NCI-H1092 treated with DMSO at 0.1 percent for 48 hours (cell line): ENCODE measurements around the gene RAB36.

ENCODE experiments used
- DNase-seq: peaks from one replicate; lab custom pipeline; 2025; lab: John Stamatoyannopoulos, UW

RAB36 gene

DNA sequence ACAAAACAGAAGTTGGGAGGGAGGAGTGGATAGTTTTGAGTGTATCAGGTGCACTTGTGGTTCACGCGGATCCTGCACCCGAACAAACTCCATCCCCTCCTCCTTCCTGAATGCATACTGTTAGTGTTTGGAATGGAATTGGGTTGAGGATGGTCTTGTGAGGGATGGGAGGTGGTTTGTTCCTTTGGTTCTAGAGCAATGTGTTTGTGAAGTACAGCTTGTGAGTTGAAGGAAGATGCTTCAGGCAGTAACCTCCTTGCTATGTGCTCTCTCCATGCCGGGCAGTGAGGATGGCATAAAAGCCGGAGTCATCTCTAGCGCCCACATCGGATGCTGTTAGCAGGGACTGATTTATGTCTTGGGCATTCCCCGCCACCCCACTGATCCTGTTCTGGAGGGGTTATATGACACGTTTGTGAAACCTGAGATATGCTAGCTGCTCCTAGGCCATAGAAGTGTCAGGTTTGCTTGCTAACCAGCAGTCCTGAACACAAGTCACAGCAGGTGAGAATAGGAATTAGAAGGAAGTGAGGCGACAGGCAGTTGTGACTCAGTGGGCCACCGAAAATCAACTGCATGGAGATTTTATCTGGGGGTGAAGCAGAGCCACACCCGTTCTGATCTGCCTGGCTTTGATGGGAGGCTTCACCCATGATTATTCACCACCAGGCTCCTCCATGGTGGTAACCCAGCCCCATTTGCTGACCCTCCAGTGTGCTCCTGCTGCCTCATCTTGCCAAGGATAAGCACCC lies 37.2 kb downstream of the RAB36 start:
- peak; percentile 30 for DNase-seq

DNA sequence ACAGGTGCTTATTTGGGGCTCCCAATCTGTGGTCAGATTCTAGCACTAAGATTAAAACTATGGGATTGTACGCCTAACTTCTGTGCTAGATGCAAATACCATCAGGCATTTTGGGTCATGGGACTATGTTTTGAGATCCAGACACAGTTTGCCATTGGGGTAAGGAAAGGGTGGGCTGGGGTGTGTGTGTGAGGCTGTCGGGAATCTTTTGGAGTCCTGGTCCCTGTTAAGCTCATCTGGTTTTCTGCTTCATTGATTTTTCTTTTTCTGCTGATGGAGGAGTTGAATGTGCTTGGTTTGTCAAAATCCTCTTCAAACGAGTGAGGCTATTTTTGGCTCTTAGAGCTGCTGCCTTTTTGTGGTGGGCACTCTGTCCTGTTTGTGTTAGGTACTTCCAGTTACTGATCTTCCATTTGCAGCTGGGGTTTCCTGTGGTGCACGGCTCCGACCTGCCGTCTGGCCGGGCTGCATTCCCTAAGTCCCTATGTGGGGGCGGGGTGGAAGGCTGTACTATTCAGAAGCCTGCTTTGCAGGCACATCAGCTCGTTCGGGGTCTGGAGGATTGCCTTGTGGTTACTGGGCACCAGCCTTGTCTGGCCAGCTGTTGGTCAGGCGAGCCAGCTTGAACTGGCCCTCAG lies 37.9 kb downstream of the RAB36 start:
- peak; percentile 62 for DNase-seq

DNA sequence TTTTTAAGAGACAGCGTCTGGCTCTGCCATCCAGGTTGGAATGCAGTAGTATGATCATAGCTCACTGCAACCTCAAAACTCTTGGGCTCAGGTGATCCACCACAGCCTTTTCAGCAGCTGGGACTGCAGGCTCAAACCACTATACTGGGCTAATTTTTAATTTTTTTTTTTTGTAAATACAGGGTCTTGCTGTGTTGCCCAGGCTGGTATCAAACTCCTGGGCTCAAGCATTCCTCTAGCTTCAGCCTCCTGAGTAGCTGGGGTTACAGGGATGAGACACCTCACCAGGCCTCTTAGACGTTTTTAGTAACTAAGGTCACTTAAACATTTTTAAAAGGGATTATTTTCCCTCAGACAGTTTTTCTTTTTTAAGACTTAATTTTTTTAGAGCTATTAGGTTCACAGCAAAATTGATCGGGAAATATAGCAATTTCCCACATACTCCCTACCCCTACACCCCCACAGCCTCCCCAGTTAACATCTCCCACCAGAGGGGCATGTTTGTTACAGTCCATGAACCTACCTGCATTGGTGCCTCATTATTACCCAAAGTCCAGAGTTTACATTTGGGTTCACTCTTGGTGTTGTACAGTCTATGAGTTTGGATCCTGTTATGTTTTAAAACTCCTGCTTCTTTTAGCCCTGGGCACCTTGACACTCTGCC lies 39.0 kb downstream of the RAB36 start:
- DNase-seq, result no peak

DNA sequence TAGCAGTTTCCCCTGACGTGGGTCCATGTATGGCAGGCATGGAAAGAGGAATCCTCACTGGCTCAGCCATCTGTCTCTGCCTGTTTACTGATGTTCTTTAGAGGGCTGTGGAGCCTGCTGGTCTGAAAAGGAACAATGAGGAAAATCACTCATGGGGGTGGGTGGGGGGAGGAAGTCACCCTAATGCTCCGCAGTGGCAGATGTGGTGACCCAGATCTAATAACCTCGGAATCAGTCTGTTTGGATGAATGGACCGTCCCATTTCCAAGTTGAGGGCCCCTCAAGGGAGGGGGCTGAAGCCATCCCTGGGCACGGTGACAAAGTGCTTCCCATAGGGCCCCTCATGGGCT lies 39.5 kb downstream of the RAB36 start:
- peak; percentile 36 for DNase-seq

GRCh38 chr22:23187211-23187610 lies 41.9 kb downstream of the RAB36 start:
- DNase-seq, result no peak

DNA sequence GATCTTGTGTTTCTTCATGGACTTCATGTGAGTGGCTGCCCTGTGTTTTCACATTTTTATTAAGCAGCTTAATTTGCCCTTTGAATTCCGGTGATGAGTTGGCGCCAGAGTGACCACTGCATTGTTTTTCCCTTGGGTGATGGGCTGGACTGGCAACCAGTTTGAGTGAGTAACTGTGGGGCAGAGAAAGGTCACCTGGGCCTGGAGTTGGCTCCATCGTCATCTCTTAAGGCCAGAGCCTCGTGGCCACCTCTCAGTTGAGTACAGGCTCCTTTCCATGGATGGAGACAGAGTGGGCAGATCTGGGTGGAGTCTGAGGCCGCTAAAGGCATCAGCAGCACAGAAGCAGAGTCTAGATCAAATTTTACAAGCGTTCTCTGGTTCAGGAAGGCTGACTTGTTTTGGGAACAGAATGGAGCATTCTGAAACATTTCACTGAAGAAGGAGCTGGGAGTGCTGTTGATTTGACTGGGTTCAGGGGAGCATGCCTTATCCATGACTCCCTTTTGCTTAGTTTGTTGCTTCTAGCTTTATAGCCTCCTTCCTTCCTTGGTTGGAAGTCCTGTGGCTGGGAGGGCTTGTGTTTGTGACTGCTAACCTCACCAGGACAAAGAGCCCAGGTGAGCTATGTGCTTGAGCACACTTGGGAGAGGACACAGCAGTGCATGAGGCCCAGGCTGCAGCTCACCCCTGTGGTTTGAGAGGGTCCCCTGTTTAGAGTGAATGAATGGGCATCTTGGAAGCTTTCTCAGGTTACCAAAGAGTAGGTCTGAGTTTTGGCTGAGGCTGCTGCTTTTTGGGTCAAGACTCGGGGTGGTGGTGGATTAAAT lies 42.8 kb downstream of the RAB36 start:
- DNase-seq, result no peak

GRCh38 chr22:23190526-23190925 lies 45.2 kb downstream of the RAB36 start:
- no peak for DNase-seq

- peak; percentile 49 for DNase-seq
These were observed 46.9 kb downstream of the RAB36 start for GRCh38 chr22:23192133-23192532.

GRCh38 chr22:23192558-23192957 lies 47.3 kb downstream of the RAB36 start:
- DNase-seq, result no peak

DNA sequence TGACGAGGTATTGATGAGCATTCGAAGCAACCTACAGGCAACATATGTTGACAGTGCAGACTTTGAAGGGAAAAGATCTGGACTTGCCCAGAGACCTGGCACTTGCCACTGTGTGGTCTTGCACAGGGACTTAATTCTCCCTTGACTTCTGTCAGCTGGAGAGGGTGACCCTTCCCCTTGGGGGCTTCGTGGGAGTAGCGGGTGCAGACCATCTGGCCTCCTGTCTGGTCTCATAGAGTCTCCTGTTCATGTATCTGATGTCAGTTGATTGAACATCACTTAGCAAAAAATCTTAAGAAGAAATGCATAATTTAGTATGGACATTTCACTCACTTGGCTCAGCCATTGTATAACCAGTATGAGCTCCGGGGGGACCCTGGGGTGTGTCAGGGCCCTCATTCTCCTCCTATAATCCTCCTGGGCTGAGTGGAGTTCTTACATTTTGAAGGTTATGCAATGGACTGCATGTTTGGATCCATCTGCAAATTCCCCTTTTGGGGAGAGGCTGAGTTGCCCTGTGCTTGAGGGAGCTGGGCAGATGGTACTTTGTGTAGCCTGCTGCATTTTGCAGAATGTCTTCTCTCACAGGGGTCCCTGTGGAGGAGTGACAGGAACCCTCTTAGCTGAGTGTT lies 48.0 kb downstream of the RAB36 start:
- no peak for DNase-seq

DNA sequence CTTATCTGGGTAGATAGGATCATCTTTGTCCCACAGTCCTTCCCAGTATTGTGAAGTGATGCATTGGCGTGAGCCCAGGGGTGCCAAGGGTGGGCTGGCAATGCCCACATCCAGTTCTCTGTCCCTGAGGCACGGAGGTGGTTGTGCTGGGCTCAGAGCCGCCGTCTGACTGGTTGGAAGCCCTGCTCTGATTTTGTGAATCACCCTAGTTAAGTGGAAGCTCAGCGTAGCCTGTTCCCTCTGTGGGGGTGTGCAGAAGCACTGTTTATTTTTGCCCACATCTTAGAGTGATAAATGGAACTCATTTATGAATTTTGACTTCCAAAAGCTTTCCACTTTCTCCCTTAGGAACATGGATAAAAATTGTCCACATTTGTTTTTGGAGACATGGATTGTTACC lies 48.6 kb downstream of the RAB36 start:
- DNase-seq, result no peak

GRCh38 chr22:23196165-23196564 lies 50.9 kb downstream of the RAB36 start:
- no peak for DNase-seq

DNA sequence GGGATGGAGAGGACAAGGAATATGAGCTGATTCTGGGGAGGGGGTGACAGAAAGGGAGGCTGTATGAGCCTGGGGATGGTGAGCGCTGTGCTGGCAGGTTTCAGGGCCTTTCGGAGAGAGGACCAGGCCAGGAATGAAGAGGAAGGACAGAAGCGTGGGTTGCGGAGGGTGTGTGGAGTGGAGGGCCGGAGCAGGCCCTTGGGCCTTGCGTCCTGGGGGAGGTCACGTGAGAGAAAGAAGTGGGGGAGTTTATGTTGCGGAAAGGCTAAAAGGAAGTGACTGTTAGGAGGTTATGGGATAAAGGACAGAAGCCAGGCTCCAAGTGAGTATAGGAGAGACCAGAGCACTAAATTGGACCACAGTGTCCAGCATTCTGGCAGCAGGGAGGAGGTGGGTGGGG lies 52.6 kb downstream of the RAB36 start:
- no peak for DNase-seq

GRCh38 chr22:23199159-23199558 lies 53.9 kb downstream of the RAB36 start:
- DNase-seq, result no peak

- DNase-seq, result no peak
These were observed 55.6 kb downstream of the RAB36 start for GRCh38 chr22:23200898-23201297.

- no peak for DNase-seq
These were observed 57.7 kb downstream of the RAB36 start for GRCh38 chr22:23202812-23203451.

GRCh38 chr22:23203452-23204124 lies 58.3 kb downstream of the RAB36 start:
- DNase-seq, result no peak

DNA sequence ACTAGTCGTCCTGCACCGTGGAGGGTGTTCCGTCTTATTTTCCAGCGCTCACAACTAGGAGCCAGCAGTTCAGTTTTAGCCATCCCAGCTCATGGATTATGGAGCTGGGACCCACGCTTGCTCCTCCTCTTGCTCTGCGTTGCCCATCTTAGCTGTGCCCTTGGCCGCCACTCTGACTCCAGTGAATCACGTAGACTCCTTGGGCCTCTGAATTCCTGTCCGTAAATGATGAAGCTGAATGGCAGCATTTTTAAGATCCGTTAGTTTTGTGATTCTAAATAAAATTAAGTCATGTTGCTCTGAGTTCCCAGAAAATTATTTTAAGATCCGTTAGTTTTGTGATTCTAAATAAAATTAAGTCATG lies 58.8 kb downstream of the RAB36 start:
- DNase-seq, result no peak

DNA sequence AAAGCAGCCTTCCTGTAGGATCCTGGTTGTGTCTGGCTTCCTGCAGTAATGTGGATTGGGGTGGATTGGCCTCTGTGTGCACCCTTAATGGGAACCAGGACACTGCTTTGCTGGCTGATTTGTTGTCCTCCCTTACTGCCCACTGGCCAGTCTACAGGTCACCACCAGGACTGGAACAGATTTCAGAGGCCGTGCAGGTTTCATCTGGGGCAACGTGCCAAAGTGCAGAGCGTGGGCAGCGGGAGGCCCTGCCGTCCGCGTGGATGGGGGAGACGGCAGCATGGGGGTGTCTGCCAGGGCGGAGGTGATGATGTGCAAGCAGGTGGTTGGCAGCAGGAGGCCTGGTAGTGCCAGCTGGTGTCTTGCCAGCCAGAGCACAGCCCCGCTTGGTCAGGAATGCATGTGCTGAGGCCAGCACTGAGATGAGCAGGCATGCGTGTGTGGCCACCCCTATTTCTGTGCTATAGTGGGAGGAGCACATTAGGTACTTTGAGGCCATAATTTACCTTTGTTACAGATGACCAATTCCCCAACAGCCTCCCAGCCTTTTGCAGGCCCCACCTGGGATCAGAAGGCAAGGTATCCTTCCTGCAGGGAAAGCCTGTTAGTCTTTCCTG lies 59.4 kb downstream of the RAB36 start:
- peak; percentile 85 for DNase-seq

GRCh38 chr22:23205339-23206049 lies 60.2 kb downstream of the RAB36 start:
- no peak for DNase-seq
